HG03108 (cell line): ENCODE measurements around the gene ZSWIM5.
"Not testable (repeated sequence)": the region's sequence is repeated elsewhere in the genome, so short reads cannot be mapped to it uniquely, and the experiment has no call there.

Source experiments
- ATAC-seq: cut with Tn5 transposase; IDR thresholded peaks from one replicate; pipeline ENCODE4 v1.9.1; 2021; ENCODE audit warnings: moderate library complexity; ENCODE audit not compliant: unreplicated experiment

ZSWIM5 gene

GRCh38 chr1:45097944-45098343 is 108.5 kb downstream of the ZSWIM5 start:
- no peak for ATAC-seq

- ATAC-seq, result no peak
Observed at GRCh38 chr1:45097079-45097478, 109.3 kb downstream of the ZSWIM5 start.

GRCh38 chr1:45095450-45095849 is 111.0 kb downstream of the ZSWIM5 start:
- ATAC-seq, result no peak

- not testable (repeated sequence) for ATAC-seq
Observed at GRCh38 chr1:45094371-45094770, 112.0 kb downstream of the ZSWIM5 start.

- ATAC-seq, result no peak
Observed at GRCh38 chr1:45093334-45093733, 113.1 kb downstream of the ZSWIM5 start.

GRCh38 chr1:45089711-45090110 is 116.7 kb downstream of the ZSWIM5 start:
- no peak for ATAC-seq

GRCh38 chr1:45084562-45084961 is 121.8 kb downstream of the ZSWIM5 start:
- no peak for ATAC-seq

- no peak for ATAC-seq
Observed at GRCh38 chr1:45079533-45079932, 126.9 kb downstream of the ZSWIM5 start.

- ATAC-seq, result not testable (repeated sequence)
Observed at GRCh38 chr1:45076959-45077358, 129.4 kb downstream of the ZSWIM5 start.

GRCh38 chr1:45071567-45071966 is 134.8 kb downstream of the ZSWIM5 start:
- no peak for ATAC-seq

- no peak for ATAC-seq
Observed at GRCh38 chr1:45067806-45068205, 138.6 kb downstream of the ZSWIM5 start.

- ATAC-seq, result no peak
Observed at GRCh38 chr1:45065083-45065482, 141.3 kb downstream of the ZSWIM5 start.

GRCh38 chr1:45062463-45062862 is 143.9 kb downstream of the ZSWIM5 start:
- ATAC-seq, result not testable (repeated sequence)

- no peak for ATAC-seq
Observed at GRCh38 chr1:45059829-45060228, 146.6 kb downstream of the ZSWIM5 start.

GRCh38 chr1:45057542-45057941 is 148.9 kb downstream of the ZSWIM5 start:
- ATAC-seq, result no peak

- no peak for ATAC-seq
Observed at GRCh38 chr1:45051005-45051772, 155.2 kb downstream of the ZSWIM5 start.

GRCh38 chr1:45047032-45047431 is 159.4 kb downstream of the ZSWIM5 start:
- no peak for ATAC-seq

GRCh38 chr1:45044916-45045315 is 161.5 kb downstream of the ZSWIM5 start:
- no peak for ATAC-seq

- no peak for ATAC-seq
Observed at GRCh38 chr1:45043094-45043493, 163.3 kb downstream of the ZSWIM5 start.

- no peak for ATAC-seq
Observed at GRCh38 chr1:45040297-45040696, 166.1 kb downstream of the ZSWIM5 start.

- no peak for ATAC-seq
Observed at GRCh38 chr1:45038661-45039364, 167.6 kb downstream of the ZSWIM5 start.

- no peak for ATAC-seq
Observed at GRCh38 chr1:45038240-45038639, 168.2 kb downstream of the ZSWIM5 start.
